K562 (cell line): Measurements from ENCODE around the gene KMO. TPM values are rescaled to one million over a fixed set of nuclear protein-coding genes. Genes with fewer than 3 reads are reported as not detected.
A peak's percentile ranks its signal among the peaks of the same experiment; 100 is the strongest.

Experiments
- ATAC-seq: fragments of 200-7000 bp; cut with Tn5 transposase; 3 replicates; pipeline ENCODE4 v1.9.1; 2020; ENCODE audit warnings: moderate library complexity
- BruUV-seq: library from RNA; stranded (reverse); fragments of 400-500 nt; replicated peaks from 2 replicates; lab custom pipeline; 2021; lab: Mats Ljungman, UMichigan
- CTCF ChIA-PET: fragments of 300-600 bp; formaldehyde crosslinking; extraction: SDS; loops from one replicate; lab custom pipeline; 2021; ENCODE audit warnings: low intra/inter-chr PET ratio; lab: Yijun Ruan, JAX
- POLR2A ChIA-PET: fragments of 300-600, 350-650 bp; sonication (Branson Sonifier 250); formaldehyde crosslinking; extraction: SDS; loops from one replicate; lab custom pipeline; 2021; ENCODE audit warnings: antibody characterized with exemption, inconsistent platforms; lab: Yijun Ruan, JAX
- DNase-seq, 4 experiments: peaks; one replicate each; pipeline versions ENCODE4 v3.0.0 to v3.0.0-alpha.2; 2011 to 2018; ENCODE audit warnings: low spot score in 3 of 4, mixed read lengths in 3 of 4; ENCODE audit errors: extremely low read depth in 1 of 4
- FAIRE-seq: peaks from 2 replicates; lab custom pipeline; 2011; peaks lifted over from hg19 to GRCh38; lab: Jason Lieb, UNC
- H2AFZ ChIP-seq: 2 replicates; pipeline ENCODE4 v1.6.0; 2011; ENCODE audit warnings: low read depth, low read length, control low read depth, inconsistent platforms
- H3K27ac ChIP-seq: fragments of 200-600 bp; 3 replicates; pipeline ENCODE4 v1.8.0; 2011; ENCODE audit warnings: low read depth, mild to moderate bottlenecking, control low read depth, inconsistent platforms, low read length, moderate library complexity, mixed read lengths; ENCODE audit errors: extremely low read depth
- H3K27me3 ChIP-seq, 2 experiments: fragments of 300-600 bp in 1 of 2; 2 replicates in 1 of 2; 3 replicates in 1 of 2; pipeline versions ENCODE4 v1.6.0 to v1.8.0; 2011; ENCODE audit warnings: inconsistent platforms in 2 of 2, low read length in 2 of 2, mild to moderate bottlenecking in 1 of 2, mixed read lengths in 1 of 2, moderate library complexity in 1 of 2; ENCODE audit not compliant: control insufficient read depth in 2 of 2, insufficient read depth in 2 of 2
- H3K36me3 ChIP-seq: fragments of 300-600 bp; 3 replicates; pipeline ENCODE4 v1.8.0; 2011; ENCODE audit warnings: mild to moderate bottlenecking, low read length, inconsistent platforms; ENCODE audit not compliant: control insufficient read depth, insufficient read depth
- H3K4me1 ChIP-seq, 2 experiments: fragments of 200-600 bp in 1 of 2; replicated peaks in 1 of 2; 2 replicates in 1 of 2; 3 replicates in 1 of 2; pipeline versions ENCODE4 v1.5.1 to v1.8.0; 2011; ENCODE audit warnings: inconsistent platforms in 2 of 2, low read length in 2 of 2, mild to moderate bottlenecking in 1 of 2, mixed read lengths in 1 of 2, moderate library complexity in 1 of 2; ENCODE audit not compliant: control insufficient read depth in 2 of 2, insufficient read depth in 2 of 2
- H3K4me2 ChIP-seq: 2 replicates; pipeline ENCODE4 v1.6.1; 2011; ENCODE audit warnings: low read length, control low read depth, inconsistent platforms, mixed read lengths; ENCODE audit not compliant: insufficient read depth
- H3K4me3 ChIP-seq: fragments of 200-600 bp; sonication (generic), shearing (Covaris generic); 2 replicates; pipeline ENCODE4 v1.5.1; 2016; ENCODE audit warnings: control low read depth, inconsistent platforms
- H3K79me2 ChIP-seq: fragments of 200-600 bp; 3 replicates; pipeline ENCODE4 v1.8.0; 2011; ENCODE audit warnings: low read length, inconsistent platforms; ENCODE audit not compliant: control insufficient read depth, insufficient read depth
- H3K9ac ChIP-seq, 2 experiments: 2 replicates each; pipeline versions ENCODE4 v1.6.0 to v1.6.1; 2011; ENCODE audit warnings: low read depth in 2 of 2, low read length in 2 of 2, control low read depth in 1 of 2, inconsistent platforms in 1 of 2, mild to moderate bottlenecking in 1 of 2, mixed read lengths in 1 of 2; ENCODE audit not compliant: insufficient read depth in 1 of 2
- H3K9me1 ChIP-seq: one replicate; pipeline ENCODE4 v1.6.0; 2011; ENCODE audit warnings: inconsistent platforms, mild to moderate bottlenecking, low read length, moderate library complexity; ENCODE audit not compliant: control insufficient read depth, insufficient read depth
- H3K9me3 ChIP-seq: replicated peaks from 2 replicates; pipeline ENCODE4 v1.5.1; 2011; ENCODE audit warnings: low read depth, low read length, inconsistent platforms; ENCODE audit not compliant: control insufficient read depth, insufficient read depth
- H4K20me1 ChIP-seq: replicated peaks from 2 replicates; pipeline ENCODE4 v1.6.1; 2011; ENCODE audit warnings: low read length, inconsistent platforms, mixed read lengths; ENCODE audit not compliant: control insufficient read depth, insufficient read depth
- ASH1L ChIP-seq: fragments of 450-650 bp; IDR thresholded peaks from 2 replicates; pipeline ENCODE4 v1.6.1; 2018; ENCODE audit warnings: borderline replicate concordance, mild to moderate bottlenecking, low read depth; ENCODE audit not compliant: partially characterized antibody
- C11orf30 ChIP-seq: fragments of 450-650 bp; IDR thresholded peaks from 2 replicates; pipeline ENCODE4 v1.6.1; 2016; ENCODE audit warnings: low read depth, mild to moderate bottlenecking
- CXXC5 ChIP-seq: fragments of 250-450 bp; sonication (Bioruptor Pico); IDR thresholded peaks from 2 replicates; pipeline ENCODE4 v1.8.0; 2022; ENCODE audit warnings: inconsistent platforms, mild to moderate bottlenecking, moderate library complexity
- JUN ChIP-seq, 2 experiments: sonication (generic) in 1 of 2; formaldehyde crosslinking in 1 of 2; IDR thresholded peaks; 2 replicates each; pipeline versions ENCODE4 v1.6.1 to v1.8.0; 2012 to 2022; ENCODE audit warnings: borderline replicate concordance in 2 of 2, mild to moderate bottlenecking in 2 of 2, improper control_type of control experiment in 1 of 2, low read depth in 1 of 2, low read length in 1 of 2, missing genetic modification reagents in 1 of 2
- MAFF ChIP-seq: IDR thresholded peaks from 2 replicates; pipeline ENCODE4 v1.6.1; 2012; ENCODE audit warnings: low read length, improper control_type of control experiment
- MAFG ChIP-seq: fragments of 450-650 bp; conservative IDR thresholded peaks from 2 replicates; pipeline ENCODE4 v1.6.1; 2016; ENCODE audit warnings: missing genetic modification characterization, missing compliant biosample characterization
- PML ChIP-seq: IDR thresholded peaks from 2 replicates; pipeline ENCODE4 v1.6.1; 2012; ENCODE audit warnings: low read length, inconsistent platforms
- ZFP36 ChIP-seq: fragments of 150-350 bp; IDR thresholded peaks from 2 replicates; pipeline ENCODE4 v1.6.1; 2018; ENCODE audit warnings: low read length, low read depth; ENCODE audit not compliant: partially characterized antibody
- ZFPM2 ChIP-seq: fragments of 250-450 bp; sonication (Bioruptor Pico); IDR thresholded peaks from 2 replicates; pipeline ENCODE4 v1.5.1; 2022; ENCODE audit warnings: mild to moderate bottlenecking
- ZNF23 ChIP-seq: fragments of 250-450 bp; sonication (Bioruptor Pico); IDR thresholded peaks from 2 replicates; pipeline ENCODE4 v1.4.0; 2020; ENCODE audit warnings: mild to moderate bottlenecking
- ZNF232 ChIP-seq: sonication (generic); formaldehyde crosslinking; IDR thresholded peaks from 2 replicates; pipeline ENCODE4 v1.8.0; 2022; ENCODE audit warnings: mild to moderate bottlenecking, missing genetic modification reagents
- ZNF316 ChIP-seq: fragments of 450-650 bp; IDR thresholded peaks from 2 replicates; pipeline ENCODE4 v1.6.1; 2016
- ZNF695 ChIP-seq: fragments of 450-650 bp; formaldehyde crosslinking; IDR thresholded peaks from 2 replicates; pipeline ENCODE4 v1.4.0; 2020; ENCODE audit warnings: mild to moderate bottlenecking, moderate library complexity
- WGBS: fragments of 100-300 bp; shearing (Covaris generic); methylation state at CpG from one replicate; pipeline ENCODE4 v1.1.6; 2016; ENCODE audit warnings: low coverage, mixed read lengths; ENCODE audit not compliant: insufficient coverage; ENCODE audit errors: missing lambda C conversion rate; 5-methylcytosine and 5-hydroxymethylcytosine counted together
- in situ Hi-C: fragments of 300-500 bp; cut with MboI; formaldehyde crosslinking; loops from 4 replicates; pipeline ENCODE4 v1.15.0; 2018; ENCODE audit warnings: inconsistent platforms, mixed read lengths
- intact Hi-C: fragments of 100-400 bp; cut with micrococcal nuclease; formaldehyde crosslinking; loops from 2 replicates; pipeline ENCODE4 v1.14.2; 2022
- polyA plus RNA-seq, 8 experiments: library from polyadenylated mRNA; depleted of rRNA in 4 of 8; stranded (reverse) in 5 of 8; unstranded in 3 of 8; fragments of >200 nt; fragmentation: Nextera tagmentation in 2 of 8; fragmentation: Illumina TruSeq in 1 of 8; extraction: Ambion mirVana in 2 of 8; extraction: Trizol in 1 of 8; gene quantifications; 2 replicates each; pipeline versions ENCODE4 v1.2.1 to v1.2.3, GENCODE V29; 2011 to 2014; ENCODE audit warnings: inconsistent platforms in 1 of 8, missing spikeins in 1 of 8
- total RNA-seq, 7 experiments: library from RNA; depleted of rRNA in 6 of 7; stranded (reverse); fragments of >200 nt in 6 of 7; fragmentation: Illumina TruSeq in 2 of 7; extraction: Trizol in 2 of 7; gene quantifications; 2 replicates each; pipeline versions ENCODE4 v1.2.1 to v1.2.3, GENCODE V29; 2011 to 2021; ENCODE audit warnings: low replicate concordance in 1 of 7

The KMO gene
- total and polyA plus RNA-seq, 9 of the 15 experiments (the other 6 are each of a cell fraction or from before 2014, with no cell fraction given): 0.01 to 0.11 (median 0.01) TPM; not detected in 6

GRCh38 chr1:241485554-241485992 lies 46.6 kb upstream of the KMO start (continued):
- TF ChIP-seq JUN (IDR thresholded peaks at IDR 0.05; ENCODE audit: borderline replicate concordance, low read depth, low read length) (0 out of 2 replicates have a peak, but pooled peaks have one; percentile 11), JUN (CRISPR knock-in tag; IDR thresholded peaks at IDR 0.05; ENCODE audit: borderline replicate concordance) (no peak)

GRCh38 chr1:241488739-241489138 lies 43.4 kb upstream of the KMO start:
- Histone ChIP-seq H3K36me3 (no peaks in the 10 kb centered on the region), H3K27ac (no peak overlapping the region), H3K79me2 (no peaks in the 10 kb centered on the region), H3K4me1 (peaks cover 0 to 18% of the 10 kb centered on the region in 2 experiments; a peak in 2 of 5 replicates), H3K27me3 (no peaks in the 10 kb centered on the region), H3K9me1 (no peaks in the 10 kb centered on the region), H4K20me1 (no peaks in the 10 kb centered on the region), H3K9ac (no peak overlapping the region), H2AFZ (no peak overlapping the region), H3K4me2 (no peak overlapping the region), H3K9me3 (no peaks in the 10 kb centered on the region), H3K4me3 (no peak overlapping the region)
- WGBS: 16% methylated on average over 1 of the region's 1 CpG
- BruUV-seq: no TSS peak
- ChIA-PET CTCF (no interaction called here), POLR2A (interaction anchor here (1.0 kb wide), 1 partner anchor 99 kb away, joined by 3 read pairs; no protein-coding TSS in a partner anchor)
- intact Hi-C loops (loop anchor here (5.0 kb wide), 3 partner anchors 81 to 1296 kb away; no protein-coding TSS in a partner anchor), in situ Hi-C loops (no loop called here)
- DNase-seq (no peak), FAIRE-seq (no peak), ATAC-seq (no peak)
- no peak for TF ChIP-seq ASH1L
- TF ChIP-seq MAFF: peak; percentile 50
- no peak for TF ChIP-seq CXXC5 (CRISPR knock-in tag)
- no peak for TF ChIP-seq ZFP36
- no peak for TF ChIP-seq ZNF232
- peak; percentile 89 for TF ChIP-seq ZNF316
- TF ChIP-seq ZFPM2: no peak
- no peak for TF ChIP-seq PML
- no peak for TF ChIP-seq ZNF695 (CRISPR knock-in tag)
- peak; percentile 37; the same call in 1 of the 2 replicates for TF ChIP-seq MAFG (tag)
- TF ChIP-seq ZNF23 (CRISPR knock-in tag): no peak
- peak; percentile 66 for TF ChIP-seq C11orf30
- TF ChIP-seq, all 486 proteins: peak for 4
